HK-2 (cell line): ENCODE data around the gene DDX28.
A peak's percentile ranks its signal among the peaks of the same experiment; 100 is the strongest.
"Not testable (repeated sequence)": the region's sequence is repeated elsewhere in the genome, so short reads cannot be mapped to it uniquely, and the experiment has no call there.

Experiments
- DNase-seq: peaks from one replicate; pipeline ENCODE4 v3.0.0-alpha.2; 2018; ENCODE audit not compliant: unreplicated experiment

DDX28 gene

DNA sequence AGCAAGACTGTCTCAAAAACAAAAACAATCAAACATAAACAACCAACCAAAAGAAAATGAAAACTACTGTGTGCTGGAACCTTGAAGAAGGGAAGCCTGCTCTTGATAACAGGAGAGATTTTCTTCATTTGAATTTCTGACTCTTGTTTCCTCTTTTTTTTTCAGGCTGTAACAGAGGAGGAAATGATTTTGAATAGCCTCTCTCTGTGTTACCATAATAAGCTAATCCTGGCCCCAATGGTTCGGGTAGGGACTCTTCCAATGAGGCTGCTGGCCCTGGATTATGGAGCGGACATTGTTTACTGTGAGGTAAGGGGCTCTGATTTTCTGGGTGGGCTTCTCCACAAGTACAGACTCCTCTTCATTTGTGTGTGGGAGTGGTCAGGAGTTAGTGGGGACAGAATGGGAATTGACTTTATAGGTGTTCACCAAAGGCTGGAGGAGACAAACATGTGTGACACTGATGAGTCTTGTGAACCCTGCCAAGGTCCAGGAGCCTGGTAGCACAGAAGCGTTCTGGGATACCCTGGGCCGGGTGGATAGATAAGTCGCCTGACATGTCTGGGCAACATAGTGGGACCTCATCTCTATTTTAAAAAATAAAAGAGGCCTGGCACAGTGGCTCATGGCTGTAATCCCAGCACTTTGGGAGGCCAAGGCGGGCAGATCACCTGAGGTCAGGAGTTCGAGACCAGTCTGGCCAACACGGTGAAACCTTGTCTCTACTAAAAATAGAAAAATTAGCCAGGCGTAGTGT is 15.0 kb upstream of the DDX28 start:
- no peak for DNase-seq

DNA sequence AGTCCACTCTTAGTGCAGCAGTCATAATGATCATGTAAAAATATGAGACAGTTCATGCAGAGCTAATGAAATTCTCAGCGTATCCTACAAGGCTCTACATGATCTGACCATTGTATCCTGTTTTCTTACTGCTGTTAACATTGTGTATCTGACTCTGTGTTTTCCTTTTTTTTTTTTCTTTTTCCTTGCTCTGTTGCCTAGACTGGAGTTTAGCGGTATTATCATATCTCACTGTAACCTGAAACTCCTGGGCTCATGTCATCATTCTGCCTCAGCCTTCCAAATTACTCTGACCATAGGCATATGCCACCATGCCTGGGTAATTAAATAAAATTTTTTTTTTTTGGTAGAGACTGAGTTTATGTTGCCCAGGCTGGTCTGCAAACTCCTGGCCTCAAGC is 12.2 kb upstream of the DDX28 start:
- no peak for DNase-seq

DNA sequence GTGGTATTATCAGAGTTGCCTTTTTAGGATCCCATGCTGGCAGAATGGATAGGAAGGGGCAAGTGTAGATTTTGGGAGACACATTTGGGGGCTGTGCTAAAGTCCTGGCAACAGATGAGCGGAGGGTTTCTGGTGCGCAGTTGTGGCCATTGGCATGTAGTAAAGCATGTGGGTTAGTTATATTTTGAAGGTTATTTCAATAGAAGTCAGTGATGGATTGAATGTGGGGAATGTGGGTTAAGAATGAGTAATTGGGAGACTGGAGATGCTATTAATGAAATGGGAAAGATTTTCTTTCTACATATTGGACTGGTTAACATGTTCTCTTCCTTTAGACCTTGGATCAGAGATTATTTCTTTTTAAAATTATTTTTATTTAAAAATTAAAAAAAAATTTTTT is 10.1 kb upstream of the DDX28 start:
- DNase-seq: no peak

DNA sequence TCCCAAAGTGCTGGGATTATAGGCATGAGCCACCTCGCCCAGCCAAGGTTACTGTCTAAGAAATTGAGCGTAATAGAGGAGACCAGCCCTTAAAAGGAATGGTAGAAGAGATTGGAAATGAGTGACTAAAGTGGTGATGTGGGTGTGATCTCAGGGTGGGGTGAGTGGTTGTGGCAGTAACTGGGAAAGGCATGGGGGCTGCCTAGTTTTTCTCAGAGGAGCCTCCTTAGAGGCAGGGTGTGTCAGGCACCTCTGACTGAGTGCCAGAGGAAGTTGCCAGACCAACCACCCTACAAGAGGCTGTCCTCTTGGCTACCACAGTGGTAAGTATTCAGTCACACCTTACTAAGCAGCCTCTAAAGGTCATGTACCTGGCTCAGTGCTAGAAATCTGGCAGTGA is 8.9 kb upstream of the DDX28 start:
- DNase-seq: peak; percentile 67

DNA sequence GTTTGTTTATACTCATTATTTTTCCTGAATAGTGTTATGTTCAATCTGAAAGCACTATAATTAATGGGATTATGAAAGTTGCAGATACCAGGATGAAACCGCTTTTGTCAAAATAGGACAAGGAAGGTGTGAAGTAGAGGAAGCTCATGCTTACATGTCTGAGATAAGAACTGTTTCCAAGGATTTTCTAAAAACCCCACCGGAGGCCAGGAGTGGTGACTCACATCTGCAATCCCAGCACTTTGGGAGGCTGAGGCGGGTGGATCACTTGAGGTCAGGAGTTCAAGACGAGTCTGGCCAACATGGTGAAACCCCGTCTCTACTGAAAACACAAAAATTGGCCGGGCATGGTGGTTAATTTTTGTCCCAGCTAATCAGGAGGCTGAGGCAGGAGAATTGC is 7.1 kb upstream of the DDX28 start:
- peak; percentile 34 for DNase-seq

DNA sequence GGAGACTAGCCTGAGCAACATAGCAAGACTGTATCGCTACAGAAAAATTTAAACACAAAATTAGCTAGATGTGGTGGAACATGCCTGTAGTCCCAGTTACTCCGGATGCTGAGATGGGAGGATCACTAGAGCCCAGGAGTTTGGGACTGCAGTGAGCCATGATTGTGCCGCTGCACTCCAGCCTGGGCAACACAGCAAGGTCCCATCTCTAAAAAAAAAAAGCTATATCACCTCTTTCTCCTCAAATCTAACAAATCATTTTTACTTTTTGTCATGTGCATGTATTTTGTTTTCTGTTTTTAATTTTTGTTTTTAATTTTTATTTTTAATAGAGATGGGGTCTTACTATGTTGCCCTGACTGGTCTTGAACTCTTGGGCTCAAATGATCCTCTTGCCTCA is 6.0 kb upstream of the DDX28 start:
- DNase-seq: no peak

DNA sequence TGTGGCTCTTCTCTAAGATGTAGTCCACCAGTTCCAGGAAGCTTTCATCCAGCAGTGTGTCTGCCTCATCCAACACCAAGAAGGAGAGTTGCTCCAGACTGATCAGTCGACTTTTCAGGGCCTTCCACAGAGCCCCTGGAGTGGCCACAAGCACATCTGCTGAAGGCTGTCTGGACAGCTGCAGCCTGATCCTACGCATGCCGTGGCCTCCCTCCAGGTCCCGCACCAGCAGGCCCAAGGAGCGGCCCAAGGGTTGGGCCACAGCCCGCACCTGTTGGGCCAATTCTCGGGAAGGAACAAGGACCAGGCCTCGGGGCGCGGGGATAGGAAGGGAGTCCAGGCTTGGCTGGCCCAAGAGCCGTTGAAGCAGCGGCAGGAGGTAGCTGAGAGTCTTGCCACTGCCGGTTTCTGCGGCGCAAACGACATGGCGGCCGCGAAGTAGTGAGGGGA is 729 bp downstream of the DDX28 start:
- peak; percentile 8 for DNase-seq

DNA sequence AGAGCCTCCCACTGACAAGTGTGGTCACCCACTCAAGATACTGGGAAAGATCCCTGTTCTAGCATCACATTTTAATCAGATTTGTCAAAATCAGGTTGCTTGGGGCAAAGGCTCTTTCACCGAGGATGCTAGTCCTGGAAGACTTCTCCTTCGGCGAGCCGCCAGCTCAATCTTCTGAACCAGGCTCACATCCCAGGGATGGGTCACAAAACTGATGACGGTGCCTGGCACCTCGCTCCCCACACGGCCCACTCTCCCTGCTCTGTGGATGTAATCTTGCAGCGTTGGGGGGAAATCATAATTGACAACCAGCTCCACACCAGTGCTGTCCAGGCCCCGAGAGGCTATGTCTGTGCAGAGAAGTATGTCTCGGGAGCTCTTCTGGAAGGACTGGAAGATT is 1.5 kb downstream of the DDX28 start:
- DNase-seq: no peak

DNA sequence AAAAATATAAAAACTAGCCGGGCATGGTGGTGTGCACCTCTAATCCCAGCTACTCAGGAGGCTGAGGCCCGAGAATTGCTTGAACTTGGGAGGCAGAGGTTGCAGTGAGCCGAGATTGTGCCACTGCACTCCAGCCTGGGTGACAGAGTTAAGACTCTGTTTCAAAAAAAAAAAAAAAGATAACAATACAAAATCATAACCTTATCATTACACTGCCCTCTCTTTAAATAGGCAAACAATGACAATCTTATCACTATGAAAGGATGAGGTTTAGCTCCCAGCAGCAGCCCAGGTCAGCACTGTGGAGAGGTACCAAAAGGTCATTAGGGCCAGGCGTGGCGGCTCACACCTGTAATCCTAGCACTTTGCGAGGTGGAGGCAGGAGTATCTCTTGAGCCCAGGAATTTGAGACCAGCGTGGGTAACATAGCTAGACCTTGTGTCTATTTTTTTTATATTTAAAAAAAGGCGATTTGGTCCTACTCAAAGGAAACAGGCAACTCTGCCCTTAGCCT is 3.8 kb downstream of the DDX28 start:
- no peak for DNase-seq

DNA sequence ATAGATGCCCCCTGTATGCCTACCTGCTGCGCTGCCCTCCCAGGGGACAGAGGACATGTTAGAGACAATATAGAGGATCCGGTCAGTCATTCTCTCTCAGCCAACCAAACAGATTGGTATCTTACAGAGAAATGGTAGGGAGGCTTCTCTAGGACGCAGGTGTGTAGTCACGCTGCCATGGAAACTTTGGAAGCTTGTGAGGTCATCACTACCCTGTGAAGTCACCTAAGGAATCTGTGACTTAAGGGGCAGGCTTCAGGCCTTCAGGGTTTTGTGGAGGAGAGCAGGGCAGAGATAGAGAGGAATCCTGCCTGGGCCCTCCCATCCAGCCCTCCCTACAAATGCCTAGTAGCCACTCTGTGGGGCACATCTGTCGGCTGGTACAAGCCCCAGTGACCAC is 7.4 kb downstream of the DDX28 start, which contains the start of gene DPEP2NB:
Gene DPEP2NB (minus strand): TSS at position 231 of the 400 bp plus-strand sequence. CDS start 141 bp downstream, at position 90.
- no peak for DNase-seq

DNA sequence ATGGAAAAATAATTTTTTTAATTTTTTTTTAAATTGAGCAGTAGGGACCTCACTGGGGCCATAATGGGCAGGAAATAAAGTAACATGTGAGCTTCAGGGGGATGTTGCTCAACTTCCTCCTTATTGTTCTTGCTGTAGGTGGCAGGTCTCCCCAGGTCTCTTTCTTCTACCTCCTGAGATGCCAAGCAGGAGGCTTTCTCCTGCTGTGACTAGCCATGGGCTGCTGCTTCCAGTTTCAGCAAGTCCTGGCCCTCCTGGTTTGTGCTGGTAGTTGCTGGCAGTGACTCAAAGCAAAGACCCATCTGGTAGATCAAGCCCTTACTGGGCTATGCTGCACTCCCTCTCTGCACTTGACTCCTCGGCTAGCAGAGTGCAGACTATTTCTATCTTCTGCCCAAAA is 9.6 kb downstream of the DDX28 start:
- DNase-seq: no peak

DNA sequence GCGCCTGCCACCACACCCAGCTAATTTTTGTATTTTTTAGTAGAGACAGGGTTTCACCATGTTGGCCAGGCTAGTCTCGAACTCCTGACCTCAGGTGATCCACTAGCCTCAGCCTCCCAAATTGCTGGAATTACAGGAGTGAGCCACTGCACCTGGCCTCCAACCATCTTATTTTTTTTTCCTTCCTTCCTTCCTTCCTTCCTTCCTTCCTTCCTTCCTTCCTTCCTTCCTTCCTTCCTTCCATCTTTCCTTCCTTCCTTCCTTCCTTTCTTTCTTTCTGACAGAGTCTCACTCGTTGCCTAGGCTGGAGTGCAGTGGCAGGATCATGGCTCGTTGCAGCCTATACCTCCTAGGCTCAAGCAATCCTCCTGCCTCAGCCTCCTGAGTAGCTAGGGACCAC is 13.2 kb downstream of the DDX28 start:
- not testable (repeated sequence) for DNase-seq

DNA sequence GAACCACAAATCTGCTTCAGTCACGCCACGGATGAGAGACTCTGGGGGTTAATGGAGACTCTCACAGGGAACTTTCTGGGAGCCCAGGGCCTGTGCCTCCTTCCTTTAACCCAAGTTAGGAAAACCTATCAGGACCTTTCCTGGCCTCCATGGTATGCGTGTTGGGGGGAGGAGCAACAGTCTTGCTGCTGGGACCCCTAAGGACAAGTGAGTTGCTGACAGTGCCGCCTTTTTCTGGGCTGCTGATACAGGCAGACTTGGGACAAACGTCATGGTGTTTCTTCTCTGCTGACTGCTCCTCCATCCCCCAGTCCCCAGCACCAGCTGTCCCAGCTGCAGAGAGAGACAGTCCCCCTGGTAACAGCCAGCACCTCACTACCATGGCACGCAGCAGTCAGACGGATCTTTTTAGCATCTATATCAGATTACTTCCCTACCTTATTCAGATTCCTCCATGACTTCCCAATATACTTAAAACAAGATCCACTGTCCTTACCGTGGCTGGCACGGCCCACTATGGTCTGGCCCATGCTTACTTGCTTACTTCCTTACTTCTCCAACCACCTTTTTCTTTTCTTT is 13.8 kb downstream of the DDX28 start:
- DNase-seq: no peak

DNA sequence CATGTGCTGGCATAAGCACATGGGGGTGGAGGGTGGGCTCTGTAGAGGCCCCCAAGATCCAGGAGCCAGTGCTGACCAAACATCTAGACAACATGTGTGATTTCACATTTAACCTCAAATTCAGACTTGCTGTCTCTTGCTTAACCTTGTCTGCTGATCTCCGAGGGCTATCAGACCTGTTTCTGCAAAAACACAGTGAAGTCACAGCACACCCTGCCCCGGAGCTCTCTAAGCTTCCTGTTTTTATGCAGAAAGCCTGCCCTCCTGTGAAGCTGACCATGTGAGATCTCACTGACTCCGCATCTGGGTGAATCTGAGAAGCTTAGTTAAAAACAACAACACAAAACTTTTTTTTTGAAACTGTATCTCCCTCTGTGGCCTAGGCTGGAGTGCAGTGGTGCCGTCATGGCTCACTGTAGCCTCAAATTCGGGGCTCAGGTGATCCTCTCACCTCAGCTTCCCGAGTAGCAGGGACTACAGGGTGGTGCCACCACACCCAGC is 17.2 kb downstream of the DDX28 start:
- DNase-seq: no peak

DNA sequence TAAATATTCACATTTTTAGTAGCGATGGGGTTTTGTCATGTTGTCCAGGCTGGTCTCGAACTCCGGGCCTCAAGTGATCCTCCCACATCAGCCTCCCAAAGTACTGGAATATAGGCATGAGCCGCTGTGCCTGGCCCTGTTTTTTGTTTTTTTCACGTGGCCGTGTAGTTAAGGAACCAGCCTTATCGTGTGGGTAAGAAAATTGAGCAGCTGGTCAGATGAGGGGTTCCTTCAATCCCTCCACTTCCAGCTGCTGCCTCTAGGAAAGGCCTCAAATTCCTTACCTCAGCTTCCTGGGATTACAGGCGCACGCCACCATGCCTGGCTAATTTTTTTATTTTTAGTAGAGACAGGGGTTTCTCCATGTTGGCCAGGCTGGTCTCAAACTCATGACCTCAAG is 17.8 kb downstream of the DDX28 start:
- no peak for DNase-seq

DNA sequence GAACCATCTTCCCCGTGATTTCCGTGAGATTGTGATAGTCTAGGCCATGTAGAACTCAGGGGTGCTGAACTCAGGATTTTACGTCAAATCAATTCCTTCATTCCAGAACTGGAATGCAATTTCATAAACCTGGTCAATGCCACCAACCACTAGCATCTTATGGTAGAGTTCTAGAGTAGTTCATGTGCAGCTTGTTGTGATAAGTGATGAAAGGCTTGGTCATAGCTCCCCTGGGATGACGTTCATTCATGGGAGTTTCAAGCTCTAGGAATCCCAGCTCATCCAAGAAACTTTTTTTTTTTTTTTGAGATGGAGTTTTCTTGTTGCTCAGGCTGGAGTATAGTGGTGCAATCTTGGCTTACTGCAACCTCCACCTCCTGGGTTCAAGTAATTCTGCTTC is 20.0 kb downstream of the DDX28 start:
- no peak for DNase-seq

DNA sequence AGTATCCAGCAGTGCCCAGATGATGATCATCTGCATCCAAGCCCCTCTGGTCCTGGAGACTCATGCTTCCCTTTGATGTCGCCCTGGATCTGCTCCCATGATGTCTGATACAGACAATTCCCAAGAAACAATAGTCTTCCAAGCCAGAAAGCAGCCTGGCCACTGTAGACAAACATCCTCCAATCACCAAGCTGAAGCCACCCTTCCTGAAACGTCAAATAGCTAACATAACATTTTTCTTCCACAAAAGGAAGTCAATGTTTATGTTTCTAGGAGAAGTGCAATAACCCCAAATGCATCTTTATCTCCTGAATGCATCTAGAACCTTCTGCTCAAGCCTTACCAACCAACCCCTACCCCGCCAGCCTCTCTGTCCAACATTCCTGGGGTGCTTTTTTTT is 22.6 kb downstream of the DDX28 start:
- no peak for DNase-seq

DNA sequence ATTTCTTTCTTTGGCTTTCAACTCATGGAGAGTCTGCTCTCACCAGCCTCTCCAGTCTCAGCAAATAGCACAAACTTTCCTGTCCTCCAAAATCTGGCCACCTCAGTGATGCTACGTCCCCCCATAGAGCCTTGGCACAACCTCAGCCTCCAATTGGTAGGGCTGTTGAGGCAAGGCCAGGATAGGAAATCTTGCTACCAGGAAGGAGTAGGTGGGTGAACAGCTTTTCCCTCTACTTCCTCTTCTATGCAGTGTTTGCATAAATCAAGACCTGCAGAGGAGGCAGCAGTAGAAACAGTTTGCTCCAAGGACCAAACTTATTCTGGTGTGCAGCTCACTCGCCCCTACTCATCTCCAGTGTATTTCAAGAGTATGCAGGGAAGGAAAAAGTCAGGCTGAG is 23.0 kb downstream of the DDX28 start:
- no peak for DNase-seq

DNA sequence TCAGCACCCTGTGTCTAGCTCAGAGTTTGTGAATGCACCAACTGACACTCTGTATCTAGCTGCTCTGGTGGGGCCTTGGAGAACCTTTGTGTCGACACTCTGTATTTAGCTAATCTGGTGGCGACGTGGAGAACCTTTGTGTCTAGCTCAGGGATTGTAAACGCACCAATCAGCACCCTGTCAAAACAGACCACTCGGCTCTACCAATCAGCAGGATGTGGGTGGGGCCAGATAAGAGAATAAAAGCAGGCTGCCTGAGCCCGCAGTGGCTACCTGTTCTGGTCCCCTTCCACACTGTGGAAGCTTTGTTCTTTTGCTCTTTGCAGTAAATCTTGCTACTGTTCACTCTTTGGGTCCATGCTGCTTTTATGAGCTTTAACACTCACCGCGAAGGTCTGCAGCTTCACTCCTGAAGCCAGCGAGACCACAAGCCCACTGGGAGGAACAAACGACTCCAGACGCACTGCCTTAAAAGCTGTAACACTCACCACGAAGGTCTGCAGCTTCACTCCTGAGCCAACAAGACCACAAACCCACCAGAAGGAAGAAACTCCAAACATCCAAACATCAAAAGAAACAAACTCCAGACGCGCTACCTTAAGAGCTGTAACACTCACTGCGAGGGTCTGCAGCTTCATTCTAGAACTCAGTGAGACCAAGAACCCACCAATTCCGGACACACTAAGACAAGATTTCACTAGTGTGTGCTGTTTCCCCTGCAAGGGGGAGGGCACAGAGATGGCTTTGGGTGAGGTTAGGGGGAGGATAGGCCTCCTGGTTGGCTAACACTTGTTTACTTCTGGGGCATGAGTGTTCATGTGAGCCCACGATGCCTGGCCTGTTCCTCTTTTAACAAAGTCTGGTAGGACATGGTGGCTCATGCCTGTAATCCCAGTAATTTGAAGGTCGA is 24.0 kb downstream of the DDX28 start, which contains the start of gene DPEP2:
Gene DPEP2 (minus strand): TSS at position 706 of the 910 bp plus-strand sequence. CDS start 6,272 bp downstream, outside the sequence.
- DNase-seq: not testable (repeated sequence)

DNA sequence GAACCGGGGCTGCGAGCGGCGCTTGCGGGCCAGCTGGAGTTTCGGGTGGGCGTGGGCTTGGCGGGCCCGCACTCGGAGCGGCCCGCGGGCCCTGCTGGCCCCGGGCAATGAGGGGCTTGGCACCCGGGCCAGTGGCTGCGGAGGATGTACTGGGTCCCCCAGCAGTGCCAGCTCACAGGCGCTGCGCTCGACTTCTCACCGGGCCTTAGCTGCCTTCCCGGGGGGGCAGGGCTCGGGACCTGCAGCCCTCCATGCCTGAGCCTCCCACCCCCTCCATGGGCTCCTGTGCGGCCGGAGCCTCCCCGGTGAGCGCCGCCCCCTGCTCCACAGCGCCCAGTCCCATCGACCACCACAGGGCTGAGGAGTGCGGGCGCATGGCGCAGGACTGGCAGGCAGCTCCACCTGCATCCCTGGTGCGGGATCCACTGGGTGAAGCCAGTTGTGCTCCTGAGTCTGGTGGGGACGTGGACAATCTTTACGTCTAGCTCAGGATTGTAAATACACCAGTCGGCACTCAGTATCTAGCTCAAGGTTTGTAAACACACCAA is 24.7 kb downstream of the DDX28 start:
- not testable (repeated sequence) for DNase-seq

DNA sequence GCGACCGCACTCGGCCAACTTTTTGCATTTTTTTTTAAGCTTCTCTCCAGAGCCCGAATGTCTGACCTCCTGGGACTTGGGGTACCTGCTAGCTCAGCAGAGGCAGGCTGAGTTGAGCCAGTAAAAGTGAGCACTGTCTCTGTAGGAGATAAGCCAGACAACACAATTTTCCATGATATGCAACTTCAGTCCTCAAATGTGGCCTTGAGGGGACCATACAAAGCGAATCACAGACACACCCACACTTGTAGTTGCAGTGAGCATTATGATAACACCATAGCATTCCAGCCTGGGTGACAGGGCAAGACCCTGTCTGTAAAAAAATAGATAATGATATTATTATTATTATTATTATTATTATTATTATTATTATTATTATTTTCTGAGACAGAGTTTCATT is 26.4 kb downstream of the DDX28 start:
- DNase-seq: no peak

DNA sequence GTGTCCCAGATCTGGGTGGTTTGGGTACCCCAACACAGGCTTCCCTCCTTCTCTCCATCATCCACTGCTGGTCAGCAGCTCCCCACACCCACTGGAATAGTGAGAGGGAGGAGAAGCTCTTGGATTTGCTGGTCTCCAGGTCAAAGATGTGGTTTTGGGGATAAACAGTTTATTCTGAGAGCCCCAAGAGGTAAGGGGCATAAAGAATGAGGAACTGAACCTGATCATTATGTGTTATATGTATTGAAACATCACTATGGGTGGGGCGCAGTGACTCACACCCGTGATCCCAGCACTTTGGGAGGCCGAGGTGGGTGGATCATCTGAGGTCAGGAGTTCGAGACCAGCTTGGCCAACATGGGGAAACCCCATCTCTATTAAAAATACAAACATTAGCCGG is 27.6 kb downstream of the DDX28 start:
- no peak for DNase-seq
